GM18511 (cell line): ENCODE results near the gene ANKS1B.
"Not testable (repeated sequence)": the region's sequence is repeated elsewhere in the genome, so short reads cannot be mapped to it uniquely, and the experiment has no call there.

ENCODE experiments used
- ATAC-seq: cut with Tn5 transposase; IDR thresholded peaks from one replicate; pipeline ENCODE4 v1.9.1; 2021; ENCODE audit warnings: mild to moderate bottlenecking, moderate library complexity; ENCODE audit not compliant: unreplicated experiment

Gene ANKS1B

DNA sequence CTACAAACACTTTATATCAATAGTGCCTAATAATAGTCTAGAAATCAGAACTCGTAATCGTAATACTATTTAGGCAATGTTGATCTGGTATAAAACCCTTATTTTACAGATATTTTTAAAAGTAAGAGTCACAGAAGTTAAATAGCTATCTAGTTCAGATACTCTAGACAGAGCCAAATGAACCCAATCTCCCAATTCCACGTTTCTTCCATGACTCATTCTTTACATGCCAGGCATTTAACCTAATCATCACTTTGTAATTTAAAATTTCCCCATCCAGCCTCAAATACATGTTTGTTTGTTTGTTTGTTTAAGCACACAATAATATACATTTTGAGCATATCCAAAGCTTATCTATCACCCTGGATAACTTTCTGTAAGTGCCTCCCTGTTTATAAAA lies 373.6 kb downstream of the ANKS1B start:
- no peak for ATAC-seq

DNA sequence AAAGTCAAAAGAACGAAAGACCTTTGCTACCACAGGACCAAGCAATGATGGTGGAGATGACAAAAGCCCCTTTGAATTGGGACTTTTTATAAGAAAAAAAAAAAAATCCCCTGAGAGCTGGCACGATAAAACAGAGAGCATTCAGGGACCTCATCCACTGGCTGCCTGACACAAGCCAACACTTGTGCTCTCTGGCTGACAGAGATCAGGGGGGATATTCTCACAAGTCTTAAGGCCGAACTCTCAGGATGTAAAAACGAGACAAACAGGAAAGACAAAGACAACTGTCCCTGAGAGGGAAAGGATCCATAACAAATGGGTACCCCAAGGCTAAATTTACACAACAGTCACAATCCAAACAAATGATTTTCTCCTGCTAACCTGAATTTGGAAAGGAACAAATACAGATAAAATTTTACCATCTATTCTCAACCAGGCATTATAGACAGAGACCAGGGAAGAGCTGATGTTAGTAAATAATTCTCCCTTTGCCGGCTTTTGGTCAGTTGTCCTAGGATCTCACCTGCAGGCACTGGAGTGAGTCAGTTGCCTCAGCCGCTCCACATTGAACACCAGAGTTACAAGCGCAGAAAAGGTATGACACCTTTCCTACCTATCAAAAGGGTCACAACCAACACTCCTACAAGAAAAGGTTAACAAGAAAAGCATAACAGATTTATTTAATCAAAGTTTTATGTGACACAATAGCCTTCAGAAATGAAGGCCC lies 375.1 kb downstream of the ANKS1B start:
- ATAC-seq, result no peak

DNA sequence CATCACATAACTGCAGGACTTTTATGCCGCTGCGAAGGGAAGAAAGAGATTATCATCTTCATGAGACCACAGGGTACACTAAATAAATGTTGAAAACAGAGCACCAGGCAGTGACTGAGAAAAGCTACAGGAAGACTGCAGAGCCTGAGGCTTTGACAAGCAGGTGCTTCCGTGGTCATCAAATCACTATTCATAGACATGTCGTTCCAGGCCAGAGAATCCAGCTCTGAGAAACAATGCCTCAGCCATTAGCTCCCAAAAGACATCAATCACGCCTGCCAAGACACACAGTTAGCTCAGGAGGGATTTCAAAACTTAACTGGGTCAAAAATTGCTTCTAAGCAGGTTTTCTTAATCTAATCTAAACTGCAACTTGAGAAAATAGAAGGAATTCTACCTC lies 384.3 kb downstream of the ANKS1B start:
- peak; percentile 92 for ATAC-seq

DNA sequence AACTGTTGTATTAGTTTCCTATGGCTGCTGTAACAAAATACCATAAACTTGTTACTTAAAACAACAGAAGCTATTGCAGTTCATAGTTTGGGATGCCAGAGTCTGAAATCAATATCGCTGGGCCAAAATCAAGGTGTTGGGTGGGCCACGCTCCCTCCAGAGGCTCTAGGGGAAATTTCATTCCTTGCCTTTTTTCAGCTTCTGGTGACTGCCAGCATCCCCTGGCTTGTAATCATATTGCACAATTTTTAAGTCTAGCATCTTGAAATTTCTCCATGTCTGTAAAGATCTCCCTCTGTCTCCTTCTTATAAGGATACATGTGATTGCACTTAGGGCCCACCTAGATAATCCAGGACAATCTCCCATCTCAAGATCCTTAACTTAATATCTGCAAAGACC lies 386.0 kb downstream of the ANKS1B start:
- no peak for ATAC-seq

DNA sequence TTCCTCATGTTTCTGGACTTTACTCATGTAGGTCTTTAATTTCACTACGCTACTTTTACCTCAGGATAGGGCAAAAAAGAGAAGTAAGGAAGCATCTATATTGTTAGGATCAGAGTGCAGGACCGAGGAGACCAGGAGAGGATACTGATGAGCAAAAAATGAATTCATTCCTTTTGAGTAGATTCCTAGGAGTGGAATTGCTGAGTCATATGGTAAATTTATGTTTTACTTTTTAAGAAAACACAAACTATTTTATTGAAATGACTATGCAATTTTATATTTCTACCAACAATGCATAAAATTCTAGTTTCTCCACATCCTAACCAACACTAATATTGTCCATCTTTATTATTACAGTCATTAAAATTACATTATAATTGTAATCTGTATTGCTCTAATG lies 388.0 kb downstream of the ANKS1B start:
- ATAC-seq, result no peak

DNA sequence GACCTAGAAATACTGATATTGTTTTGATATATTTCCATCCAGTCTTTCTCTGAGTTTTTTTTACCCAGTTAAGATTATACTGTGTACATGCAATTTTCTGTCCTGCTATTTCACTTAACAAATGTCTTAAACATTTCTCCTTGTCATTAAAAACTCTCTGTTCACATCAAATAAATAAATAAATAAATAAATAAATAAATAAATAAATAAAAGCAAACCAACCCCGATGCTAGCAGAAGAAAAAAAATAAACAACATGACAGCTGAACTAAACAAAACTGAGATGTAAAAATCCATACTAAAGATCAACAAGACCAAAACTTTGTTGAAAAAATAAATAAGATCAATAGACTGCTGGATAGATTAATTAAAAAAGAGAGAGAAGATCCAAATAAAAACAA lies 407.6 kb downstream of the ANKS1B start:
- not testable (repeated sequence) for ATAC-seq

DNA sequence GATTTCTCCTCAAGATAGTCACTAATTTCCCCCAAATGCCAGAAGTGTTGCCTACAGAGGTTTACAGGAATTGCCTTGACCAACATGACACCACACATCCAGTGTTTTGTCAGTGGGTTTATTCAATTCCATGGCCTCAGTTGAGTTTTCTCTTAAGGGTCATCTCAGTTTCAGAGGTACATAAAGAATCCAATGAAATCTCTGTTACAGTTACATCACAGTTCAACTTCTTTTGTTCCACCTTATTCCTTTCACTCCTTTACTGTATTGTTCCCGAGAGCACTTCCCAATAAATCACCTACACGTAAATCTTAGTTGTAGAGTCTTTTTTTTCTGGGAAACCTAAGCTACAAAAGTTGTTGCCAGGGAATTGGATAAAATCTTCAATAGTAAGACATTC lies 410.8 kb downstream of the ANKS1B start:
- ATAC-seq, result no peak

DNA sequence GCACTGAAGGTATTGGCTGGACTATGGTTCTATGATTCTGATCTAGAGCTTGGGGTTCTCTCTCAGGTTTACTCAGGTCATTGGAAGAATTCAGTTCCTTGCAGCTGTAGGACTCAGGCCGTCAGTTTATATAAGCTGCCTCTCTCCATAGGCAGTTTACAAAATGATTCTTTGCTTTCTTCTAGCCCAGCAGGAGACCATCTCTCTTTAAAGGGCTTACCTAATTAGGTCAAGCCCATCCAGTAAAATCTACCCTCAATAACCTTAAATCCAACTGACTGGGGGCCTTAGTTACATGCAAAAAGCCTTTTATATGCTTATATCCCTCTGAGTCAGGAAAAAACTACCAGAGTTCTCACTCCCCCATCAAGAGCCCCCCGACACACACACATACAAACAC lies 417.7 kb downstream of the ANKS1B start:
- no peak for ATAC-seq

DNA sequence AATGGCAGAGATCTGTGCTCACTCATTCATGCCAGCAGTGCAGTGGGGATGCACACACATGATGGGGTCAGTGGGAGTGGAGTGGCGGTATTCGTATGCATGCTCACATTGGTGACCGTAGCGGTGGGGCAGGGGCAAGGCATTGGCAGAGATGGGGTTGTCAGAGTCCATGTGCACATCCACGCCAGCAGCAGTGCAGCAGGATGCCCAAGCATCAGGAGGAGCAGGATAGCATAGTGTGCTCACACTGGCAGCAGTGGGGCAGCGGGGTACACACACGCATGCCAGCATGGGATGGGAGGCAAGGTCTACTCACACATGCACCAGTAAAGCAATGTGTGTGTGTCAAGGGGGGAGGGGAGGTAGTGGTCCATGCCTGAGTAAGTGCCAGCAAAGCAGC lies 426.6 kb downstream of the ANKS1B start:
- ATAC-seq, result no peak

DNA sequence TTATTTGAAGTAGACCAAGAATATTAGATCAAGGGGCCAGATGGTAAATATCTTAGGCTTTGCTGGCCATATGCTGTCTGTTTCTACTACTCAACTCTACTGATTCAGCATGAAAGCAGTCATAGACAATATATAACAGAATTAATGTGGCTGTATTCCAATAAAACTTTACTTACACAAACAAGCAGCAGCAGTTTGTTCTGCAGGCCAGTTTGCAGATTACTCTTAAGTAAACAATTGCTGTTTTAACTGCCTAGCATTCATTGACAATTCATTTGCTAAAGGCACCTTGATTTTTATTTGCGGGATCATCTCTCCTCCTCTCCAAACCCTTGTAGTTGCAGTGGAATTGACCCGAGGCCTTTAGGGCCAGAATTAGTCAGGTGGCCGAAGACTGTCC lies 431.3 kb downstream of the ANKS1B start:
- ATAC-seq, result no peak

DNA sequence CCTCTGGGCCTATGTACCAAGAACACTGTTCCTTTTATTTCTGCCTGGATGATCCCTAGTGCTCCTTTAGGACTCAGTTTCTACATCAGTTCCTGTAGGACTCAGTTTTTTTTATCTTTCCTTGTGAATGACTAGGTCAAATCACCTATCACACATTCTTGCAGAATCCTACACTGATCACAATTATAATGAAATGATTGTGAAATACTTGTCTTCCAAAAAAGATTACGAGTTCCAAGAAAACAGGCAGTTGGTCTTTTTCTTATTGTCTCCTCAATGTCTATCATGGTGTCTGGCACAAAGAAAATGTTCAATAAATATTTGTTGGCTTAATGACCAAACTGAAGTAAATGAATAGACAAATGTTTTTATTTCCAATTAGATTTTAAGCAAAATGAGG lies 432.7 kb downstream of the ANKS1B start:
- no peak for ATAC-seq

DNA sequence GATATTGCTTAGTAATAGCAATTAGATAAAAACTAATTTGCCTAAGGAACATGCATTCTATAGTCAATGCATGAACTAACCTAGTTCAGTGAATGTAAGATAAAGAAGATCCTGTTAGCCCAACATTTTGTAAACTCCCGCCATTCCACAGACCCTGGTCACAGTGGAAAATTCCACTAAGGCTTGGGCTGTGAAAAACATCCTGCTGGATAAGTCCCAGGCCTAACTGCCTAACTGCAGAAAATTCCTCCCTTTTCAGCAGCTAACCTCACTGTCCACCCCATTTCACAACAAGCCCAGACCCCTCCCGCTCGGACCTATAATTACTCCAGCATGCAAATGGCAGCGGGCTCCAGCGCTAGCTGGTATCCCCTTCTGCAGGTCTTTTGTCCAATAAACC lies 435.1 kb downstream of the ANKS1B start:
- ATAC-seq, result no peak

DNA sequence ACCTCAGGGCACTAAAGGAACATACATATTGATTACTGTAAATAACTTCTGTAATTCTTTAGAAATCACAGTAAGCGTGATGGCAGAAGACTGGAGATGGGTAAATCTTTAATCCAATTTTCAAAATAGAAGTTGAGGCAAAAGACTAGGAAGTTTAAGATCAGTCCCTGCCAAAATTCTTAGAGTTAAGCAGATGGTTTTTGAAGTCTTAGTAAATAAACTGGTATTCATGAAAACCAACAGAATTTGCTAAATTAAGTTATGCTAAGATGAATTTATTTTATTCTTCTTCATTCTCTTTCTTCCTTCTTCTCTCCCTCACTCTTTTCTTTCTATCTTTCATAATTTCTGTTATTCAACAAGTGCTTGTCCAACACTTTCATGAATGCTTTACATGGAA lies 435.5 kb downstream of the ANKS1B start:
- no peak for ATAC-seq

DNA sequence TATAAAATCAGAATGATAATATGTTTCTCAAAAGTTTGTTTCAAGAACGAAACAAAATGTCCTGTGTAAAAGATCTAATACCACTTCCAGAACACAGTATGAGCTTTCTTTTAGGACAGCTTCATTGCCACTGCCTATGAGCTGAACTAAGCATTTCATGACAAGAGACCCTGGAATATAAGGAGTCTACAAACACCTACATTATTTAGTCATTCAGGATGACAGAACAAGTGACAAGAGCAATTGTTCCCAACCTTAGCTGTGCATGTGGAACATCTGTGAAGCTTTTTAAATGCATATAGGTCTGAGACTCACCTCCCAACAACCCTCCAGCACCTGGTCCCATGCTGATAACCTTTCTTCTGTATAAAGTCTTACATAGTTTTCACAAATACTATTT lies 440.3 kb downstream of the ANKS1B start:
- ATAC-seq, result no peak

DNA sequence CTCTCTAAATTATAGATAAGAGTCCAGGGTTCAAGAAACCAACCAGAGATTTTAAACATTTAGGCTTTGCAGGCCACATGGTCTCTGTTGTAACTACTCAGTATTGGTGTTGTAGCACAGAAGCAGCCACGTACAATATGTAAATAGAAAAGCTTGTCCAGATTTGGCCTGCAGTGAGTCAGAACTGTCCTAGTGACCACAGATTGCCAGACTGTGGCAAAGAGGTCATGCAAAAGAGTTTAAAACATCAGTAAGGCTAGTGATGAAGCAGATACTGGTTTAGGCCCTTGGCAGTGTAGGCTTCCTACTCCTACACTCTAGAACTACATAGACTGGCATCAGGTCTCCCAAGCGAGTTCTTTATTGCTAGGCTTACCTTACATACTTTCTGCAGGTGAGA lies 454.8 kb downstream of the ANKS1B start:
- ATAC-seq, result peak; percentile 98

DNA sequence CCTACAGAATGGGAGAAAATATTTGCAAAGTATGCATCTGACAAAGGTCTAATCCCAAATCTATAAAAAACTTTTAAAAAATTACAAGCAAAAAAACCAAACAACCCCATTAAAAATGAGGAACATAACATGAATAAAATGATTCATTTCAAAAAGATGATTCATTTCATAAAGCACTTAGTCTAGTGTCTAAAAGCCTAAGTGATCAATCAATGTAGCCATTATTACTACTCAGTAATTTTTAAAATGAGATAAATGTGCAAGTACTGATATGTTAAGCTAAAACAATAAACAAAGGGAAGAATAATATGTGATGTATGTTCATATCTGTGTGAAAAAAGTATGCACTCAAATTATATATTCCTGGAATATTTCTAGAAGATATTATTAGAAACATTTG lies 456.3 kb downstream of the ANKS1B start:
- ATAC-seq, result no peak

DNA sequence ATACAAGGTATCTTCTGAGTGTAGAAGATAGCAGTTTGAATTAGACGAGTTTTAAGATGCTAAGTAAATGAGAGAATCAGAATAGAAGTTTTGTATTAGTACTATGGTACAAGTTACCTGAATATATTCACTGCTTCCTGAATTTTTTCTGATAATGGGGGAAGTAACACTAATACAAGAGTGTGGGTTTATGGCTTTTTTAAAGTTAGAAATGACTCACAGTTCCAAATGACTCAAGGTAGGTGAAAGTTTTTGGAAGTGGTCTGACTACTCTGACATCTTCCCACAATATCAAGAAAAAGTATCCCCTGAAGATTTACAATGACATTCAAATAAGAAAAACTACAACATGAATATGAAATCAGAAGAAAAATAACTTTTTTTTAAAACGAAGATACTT lies 460.9 kb downstream of the ANKS1B start:
- ATAC-seq, result no peak

DNA sequence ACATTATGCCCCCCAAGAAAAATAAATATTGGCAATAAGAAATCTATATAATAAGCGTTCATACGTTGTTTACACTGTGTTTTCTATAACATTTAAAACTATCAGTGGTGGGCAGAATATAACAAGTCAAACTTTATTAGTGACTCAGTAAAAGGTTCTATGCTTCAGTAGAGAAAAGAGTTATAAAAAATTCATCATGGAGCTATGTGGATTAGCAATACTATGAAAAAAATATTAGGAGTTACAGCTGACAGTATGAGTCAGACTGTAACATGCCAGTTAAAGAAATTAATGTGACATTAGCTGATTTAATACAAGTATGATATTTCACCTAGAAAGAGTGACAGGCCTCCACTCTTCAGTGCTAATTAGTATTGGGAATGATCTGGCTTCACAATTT lies 462.3 kb downstream of the ANKS1B start:
- no peak for ATAC-seq

DNA sequence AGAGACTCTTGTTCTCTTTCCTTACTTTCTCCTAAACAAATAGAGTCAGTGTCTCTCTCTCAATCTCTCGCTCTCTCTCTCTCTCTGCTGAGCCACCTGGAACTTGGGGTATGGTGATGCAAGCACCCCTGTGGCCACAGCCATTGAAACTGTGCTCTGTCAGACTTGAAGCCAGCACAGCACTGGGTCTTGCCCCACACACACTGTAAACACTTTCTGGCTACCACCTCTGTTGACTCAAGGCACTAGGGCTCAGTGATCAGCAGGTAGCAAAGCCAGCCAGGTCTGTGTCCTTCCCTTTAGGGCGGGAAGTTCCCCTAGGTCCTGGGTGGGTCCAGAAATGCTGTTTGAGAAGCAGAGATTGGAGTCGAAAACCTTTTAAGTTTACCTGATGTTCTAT lies 463.1 kb downstream of the ANKS1B start:
- no peak for ATAC-seq

DNA sequence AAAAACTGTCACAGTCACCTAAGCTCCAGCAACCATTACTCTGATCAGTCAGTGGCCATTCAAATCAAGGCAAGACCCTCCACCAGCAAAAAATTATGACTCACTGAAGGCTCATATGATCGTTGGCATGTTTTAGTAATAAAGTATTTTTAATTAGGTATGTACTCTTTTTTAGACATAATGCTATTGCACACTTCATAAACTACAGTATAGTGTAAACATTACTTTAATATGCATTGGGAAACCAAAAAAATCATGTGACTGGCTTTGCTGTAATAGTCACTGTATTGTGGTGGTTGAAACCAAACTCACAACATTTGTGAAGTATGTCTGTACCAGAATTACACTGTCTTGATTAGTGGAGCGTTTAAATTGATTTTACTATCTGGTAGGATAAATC lies 471.7 kb downstream of the ANKS1B start:
- ATAC-seq, result no peak

DNA sequence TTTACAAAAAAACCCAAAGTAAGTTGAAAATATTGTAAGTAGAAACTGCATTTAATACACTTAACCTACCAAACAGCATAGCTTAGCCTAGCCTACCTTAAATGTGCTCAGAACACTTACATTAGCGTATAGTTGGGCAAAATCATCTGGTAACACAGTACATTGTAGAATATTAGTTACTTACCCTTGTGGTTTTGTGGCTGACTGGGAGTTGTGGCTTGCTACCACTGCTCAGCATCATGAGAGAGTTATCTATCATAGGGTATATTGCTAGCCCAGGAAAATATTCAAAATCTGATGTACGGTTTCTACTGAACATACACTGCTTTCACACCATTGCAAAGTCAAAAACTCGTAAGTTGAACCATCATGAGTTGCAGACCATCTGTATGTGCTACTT lies 478.9 kb downstream of the ANKS1B start:
- no peak for ATAC-seq

DNA sequence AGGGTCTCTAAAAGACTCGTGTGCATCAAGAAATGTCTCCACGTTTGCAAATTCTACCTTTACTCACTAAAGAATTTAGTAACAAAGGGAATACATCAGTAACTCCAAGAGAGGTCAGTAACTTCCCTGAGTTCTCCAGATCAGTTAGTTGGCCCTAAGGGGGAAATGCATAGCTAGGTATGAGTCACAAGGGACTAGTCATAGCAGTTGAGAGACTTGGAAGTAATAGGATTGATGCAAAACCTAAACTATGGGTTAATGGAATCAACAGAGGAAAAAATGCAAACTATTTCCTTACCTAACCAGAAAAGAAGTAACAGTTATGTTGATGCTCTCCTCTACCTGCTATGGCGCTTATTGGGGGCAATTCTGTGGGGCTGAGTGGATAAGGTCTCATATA lies 486.0 kb downstream of the ANKS1B start:
- ATAC-seq, result no peak

DNA sequence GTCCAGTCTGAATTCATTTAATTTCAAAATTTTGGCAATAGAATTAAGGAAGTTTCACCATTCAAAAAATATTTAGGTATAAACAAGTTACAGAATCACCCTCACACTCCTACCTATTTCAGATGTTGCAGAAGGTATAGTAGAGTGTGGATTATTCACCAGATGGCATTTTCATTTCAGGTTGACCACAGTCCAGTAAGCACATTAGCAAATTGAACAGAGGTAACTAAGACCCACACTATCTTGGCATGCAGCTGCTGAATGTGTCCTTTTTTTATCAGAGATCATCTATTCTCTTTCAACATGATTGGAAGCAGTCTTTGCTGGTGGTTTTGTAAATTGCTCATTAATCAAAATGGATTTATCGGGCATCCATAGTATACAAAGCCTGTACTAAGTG lies 488.9 kb downstream of the ANKS1B start:
- ATAC-seq, result no peak
